CD4-positive, alpha-beta memory T cell (primary cell): Measurements from ENCODE around the gene DSTYK. TPM values are rescaled to one million over a fixed set of nuclear protein-coding genes. Genes with fewer than 3 reads are reported as not detected.
"Not testable (repeated sequence)": the region's sequence is repeated elsewhere in the genome, so short reads cannot be mapped to it uniquely, and the experiment has no call there.

Experiments
- CTCF ChIA-PET: fragments of 350-600 bp; sonication (Branson Sonifier 250); formaldehyde crosslinking; loops from one replicate; lab custom pipeline; 2021; ENCODE audit warnings: inconsistent platforms; ENCODE audit not compliant: partially characterized antibody; lab: Charles Lee
- POLR2A ChIA-PET: fragments of 350-600 bp; sonication (Branson Sonifier 250); formaldehyde crosslinking; loops from one replicate; lab custom pipeline; 2021; ENCODE audit not compliant: partially characterized antibody; lab: Charles Lee
- DNase-seq, 5 donors: peaks; one replicate each; pipeline versions ENCODE4 v3.0.0 to v3.0.0-alpha.2; 2020 to 2022; ENCODE audit warnings: mixed read lengths in 1 of 5
- H3K27ac ChIP-seq: one replicate; pipeline ENCODE4 v1.7.0; 2013; ENCODE audit warnings: low read depth, low read length
- H3K27me3 ChIP-seq: 2 replicates; pipeline ENCODE4 v1.7.0; 2013; ENCODE audit warnings: mild to moderate bottlenecking, low read length, moderate library complexity; ENCODE audit not compliant: insufficient read depth
- H3K36me3 ChIP-seq: 2 replicates; pipeline ENCODE4 v1.7.0; 2013; ENCODE audit warnings: mild to moderate bottlenecking, low read length, moderate library complexity; ENCODE audit not compliant: insufficient read depth
- H3K4me1 ChIP-seq: 2 replicates; pipeline ENCODE4 v1.7.0; 2013; ENCODE audit warnings: mild to moderate bottlenecking, low read length, moderate library complexity; ENCODE audit not compliant: insufficient read depth
- H3K4me3 ChIP-seq, 2 donors: one replicate each; pipeline ENCODE4 v1.7.0; 2013; ENCODE audit warnings: low read length in 2 of 2, mild to moderate bottlenecking in 1 of 2
- H3K9me3 ChIP-seq, 2 donors: one replicate each; pipeline ENCODE4 v1.7.0; 2013; ENCODE audit warnings: low read length in 2 of 2, control low read depth in 1 of 2; ENCODE audit not compliant: control insufficient read depth in 1 of 2
- H3K27ac Mint-ChIP-seq, 7 donors: one replicate each; pipeline ENCODE4 v1.8.0; 2020 to 2021; ENCODE audit warnings: mixed read lengths in 7 of 7, mild to moderate bottlenecking in 6 of 7, inconsistent platforms in 3 of 7, moderate library complexity in 3 of 7
- H3K27me3 Mint-ChIP-seq, 2 donors: one replicate each; pipeline ENCODE4 v1.8.0; 2020 to 2021; ENCODE audit warnings: mixed read lengths in 2 of 2
- H3K36me3 Mint-ChIP-seq, 2 donors: one replicate each; pipeline ENCODE4 v1.8.0; 2020 to 2021; ENCODE audit warnings: mixed read lengths in 2 of 2, inconsistent platforms in 1 of 2, mild to moderate bottlenecking in 1 of 2
- H3K4me1 Mint-ChIP-seq, 4 donors: one replicate each; pipeline ENCODE4 v1.8.0; 2020 to 2021; ENCODE audit warnings: mixed read lengths in 4 of 4, mild to moderate bottlenecking in 1 of 4
- H3K4me3 Mint-ChIP-seq, 8 donors: one replicate each; pipeline ENCODE4 v1.8.0; 2020 to 2021; ENCODE audit warnings: mixed read lengths in 8 of 8, mild to moderate bottlenecking in 7 of 8, moderate library complexity in 6 of 8, inconsistent platforms in 3 of 8
- H3K9me3 Mint-ChIP-seq, 8 donors: one replicate each; pipeline ENCODE4 v1.8.0; 2020 to 2021; ENCODE audit warnings: mixed read lengths in 8 of 8, mild to moderate bottlenecking in 5 of 8, inconsistent platforms in 3 of 8, moderate library complexity in 1 of 8
- intact Hi-C: fragments of 100-400 bp; cut with micrococcal nuclease; formaldehyde crosslinking; loops from one replicate; pipeline ENCODE4 v1.15.1; 2023
- polyA plus RNA-seq, 2 donors: library from polyadenylated mRNA; unstranded; fragments of 300-500 nt; fragmentation: Illumina TruSeq; gene quantifications; one replicate each; pipeline ENCODE4 v1.2.3, GENCODE V29; 2021
- total RNA-seq, 2 experiments: library from RNA; stranded (reverse); gene quantifications; one replicate each; pipeline ENCODE4 v1.2.3, GENCODE V29; 2021

DSTYK gene
- total and polyA plus RNA-seq, 4 experiments from 2014 or later = 5.3 to 16.6 (median 12.6) TPM

GRCh38 chr1:205183676-205184335 lies 27.7 kb downstream of the DSTYK start:
- intact Hi-C loops = no loop called here
- Mint-ChIP-seq H3K36me3 (peaks cover 20 to 47% of the 10 kb centered on the region in 2 donors), H3K27me3 (no peaks in the 10 kb centered on the region), H3K9me3 (no peaks in the 10 kb centered on the region), H3K4me1 (peaks cover 18 to 54% (median 38%) of the 10 kb centered on the region in 4 donors), H3K27ac (peak overlapping the region in 4 of 7 donors; percentile 54 to 88 (median 65)), H3K4me3 (peak overlapping the region in 3 of 8 donors; percentile 17 to 47 (median 25))
- ChIA-PET CTCF (interaction anchor here (1.0 to 1.3 kb wide), 2 partner anchors 16 to 73 kb away, joined by 3 read pairs; no protein-coding TSS in a partner anchor), POLR2A (interaction anchor here (1.5 kb wide), 1 partner anchor 44 kb away, joined by 3 read pairs; the partner anchor contains the start of gene TMCC2)
- H3K9me3 ChIP-seq = no peaks in the 10 kb centered on the region
- H3K36me3 ChIP-seq = peaks cover 10% of the 10 kb centered on the region
- H3K4me3 ChIP-seq = no peak overlapping the region
- no peak overlapping the region for H3K27ac ChIP-seq
- H3K4me1 ChIP-seq = peaks cover 21% of the 10 kb centered on the region
- H3K27me3 ChIP-seq = no peaks in the 10 kb centered on the region
- DNase-seq = no peak

GRCh38 chr1:205182930-205183329 lies 28.6 kb downstream of the DSTYK start:
- peaks cover 20 to 49% of the 10 kb centered on the region in 2 donors for H3K36me3 Mint-ChIP-seq
- H3K27ac Mint-ChIP-seq = peak overlapping the region in 3 of 7 donors; percentile 9 to 80 (median 64)
- H3K4me3 ChIP-seq = no peak overlapping the region
- H3K9me3 Mint-ChIP-seq = no peaks in the 10 kb centered on the region
- intact Hi-C loops = no loop called here
- DNase-seq = no peak
- POLR2A ChIA-PET = interaction anchor here (1.5 kb wide), 1 partner anchor 45 kb away, joined by 3 read pairs; the partner anchor contains the start of gene TMCC2
- no peak overlapping the region for H3K4me3 Mint-ChIP-seq
- no peaks in the 10 kb centered on the region for H3K27me3 Mint-ChIP-seq
- CTCF ChIA-PET = interaction anchor here (1.3 kb wide), 1 partner anchor 73 kb away, joined by 3 read pairs; no protein-coding TSS in a partner anchor
- H3K4me1 ChIP-seq = peaks cover 16% of the 10 kb centered on the region
- no peaks in the 10 kb centered on the region for H3K27me3 ChIP-seq
- no peaks in the 10 kb centered on the region for H3K9me3 ChIP-seq
- H3K27ac ChIP-seq = no peak overlapping the region
- H3K36me3 ChIP-seq = peaks cover 10% of the 10 kb centered on the region
- H3K4me1 Mint-ChIP-seq = peaks cover 16 to 52% (median 35%) of the 10 kb centered on the region in 4 donors

GRCh38 chr1:205180331-205180730 lies 31.2 kb downstream of the DSTYK start:
- DNase-seq, H3K27ac ChIP-seq, H3K9me3 ChIP-seq, H3K4me3 Mint-ChIP-seq, H3K36me3 ChIP-seq, intact Hi-C loops, H3K27me3 ChIP-seq, H3K4me3 ChIP-seq, H3K9me3 Mint-ChIP-seq, H3K27ac Mint-ChIP-seq, H3K27me3 Mint-ChIP-seq: not testable (repeated sequence)
- H3K4me1 ChIP-seq = peaks cover 16% of the 10 kb centered on the region
- POLR2A ChIA-PET = interaction anchor here (1.0 to 1.3 kb wide), 2 partner anchors 31 to 58 kb away, joined by 3 read pairs; partner anchors contain the start of genes DSTYK and RBBP5
- peaks cover 22 to 44% of the 10 kb centered on the region in 2 donors for H3K36me3 Mint-ChIP-seq
- CTCF ChIA-PET = interaction anchor here (1.6 kb wide), 1 partner anchor 12 kb away, joined by 3 read pairs; no protein-coding TSS in a partner anchor
- peaks cover 12 to 31% (median 23%) of the 10 kb centered on the region in 4 donors for H3K4me1 Mint-ChIP-seq

- Histone ChIP-seq H3K9me3 (no peaks in the 10 kb centered on the region), H3K27ac (no peak overlapping the region), H3K27me3 (no peaks in the 10 kb centered on the region), H3K4me1 (peaks cover 16% of the 10 kb centered on the region), H3K4me3 (no peak overlapping the region), H3K36me3 (peaks cover 4% of the 10 kb centered on the region)
- intact Hi-C loops = no loop called here
- no peak for DNase-seq
- H3K27me3 Mint-ChIP-seq = no peaks in the 10 kb centered on the region
- no peak overlapping the region for H3K4me3 Mint-ChIP-seq
- H3K9me3 Mint-ChIP-seq = no peaks in the 10 kb centered on the region
- CTCF ChIA-PET = interaction anchor here (1.6 kb wide), 1 partner anchor 12 kb away, joined by 3 read pairs; no protein-coding TSS in a partner anchor
- peaks cover 11 to 31% (median 23%) of the 10 kb centered on the region in 4 donors for H3K4me1 Mint-ChIP-seq
- no peak overlapping the region for H3K27ac Mint-ChIP-seq
- peaks cover 20 to 43% of the 10 kb centered on the region in 2 donors for H3K36me3 Mint-ChIP-seq
- POLR2A ChIA-PET = interaction anchor here (1.0 to 1.3 kb wide), 2 partner anchors 32 to 58 kb away, joined by 3 read pairs; partner anchors contain the start of genes DSTYK and RBBP5
Observed at GRCh38 chr1:205179842-205180241, 31.7 kb downstream of the DSTYK start.

- ChIA-PET POLR2A (no interaction called here), CTCF (interaction anchor here (0.6 to 1.7 kb wide), 2 partner anchors 32 to 189 kb away, joined by 3 read pairs; no protein-coding TSS in a partner anchor)
- intact Hi-C loops = no loop called here
- no peaks in the 10 kb centered on the region for H3K27me3 ChIP-seq
- no peak overlapping the region for H3K4me3 ChIP-seq
- DNase-seq = no peak
- H3K36me3 Mint-ChIP-seq = peaks cover 22 to 52% of the 10 kb centered on the region in 2 donors
- no peaks in the 10 kb centered on the region for H3K27me3 Mint-ChIP-seq
- peak overlapping the region in 1 of 8 donors; percentile 43 for H3K4me3 Mint-ChIP-seq
- peaks cover 15% of the 10 kb centered on the region for H3K36me3 ChIP-seq
- no peak overlapping the region for H3K27ac ChIP-seq
- H3K9me3 Mint-ChIP-seq = no peaks in the 10 kb centered on the region
- H3K4me1 Mint-ChIP-seq = peaks cover 11 to 38% (median 22%) of the 10 kb centered on the region in 4 donors
- H3K27ac Mint-ChIP-seq = peak overlapping the region in 3 of 7 donors; percentile 9 to 71 (median 55)
- H3K4me1 ChIP-seq = peaks cover 20% of the 10 kb centered on the region
- H3K9me3 ChIP-seq = no peaks in the 10 kb centered on the region
Observed at GRCh38 chr1:205172729-205173366, 38.7 kb downstream of the DSTYK start.

GRCh38 chr1:205171369-205171768 lies 40.1 kb downstream of the DSTYK start:
- ChIA-PET CTCF (interaction anchor here (0.6 to 1.4 kb wide), 3 partner anchors 12 to 58 kb away, joined by 3 read pairs; no protein-coding TSS in a partner anchor), POLR2A (no interaction called here)
- Mint-ChIP-seq H3K4me1 (peaks cover 14 to 47% (median 24%) of the 10 kb centered on the region in 4 donors), H3K9me3 (no peaks in the 10 kb centered on the region), H3K4me3 (peak overlapping the region in 7 of 8 donors; percentile 28 to 86 (median 58)), H3K27me3 (no peaks in the 10 kb centered on the region), H3K36me3 (peaks cover 30 to 56% of the 10 kb centered on the region in 2 donors), H3K27ac (peak overlapping the region in 6 of 7 donors; percentile 5 to 76 (median 55))
- Histone ChIP-seq H3K27ac (no peak overlapping the region), H3K4me3 (no peak overlapping the region), H3K4me1 (peaks cover 20% of the 10 kb centered on the region), H3K9me3 (no peaks in the 10 kb centered on the region), H3K36me3 (peaks cover 15% of the 10 kb centered on the region), H3K27me3 (no peaks in the 10 kb centered on the region)
- intact Hi-C loops = no loop called here
- DNase-seq = peak in 4 of 5 donors; percentile 11 to 26 (median 18)
